ENCODE data around the gene ZXDA.

Gene ZXDA

DNA sequence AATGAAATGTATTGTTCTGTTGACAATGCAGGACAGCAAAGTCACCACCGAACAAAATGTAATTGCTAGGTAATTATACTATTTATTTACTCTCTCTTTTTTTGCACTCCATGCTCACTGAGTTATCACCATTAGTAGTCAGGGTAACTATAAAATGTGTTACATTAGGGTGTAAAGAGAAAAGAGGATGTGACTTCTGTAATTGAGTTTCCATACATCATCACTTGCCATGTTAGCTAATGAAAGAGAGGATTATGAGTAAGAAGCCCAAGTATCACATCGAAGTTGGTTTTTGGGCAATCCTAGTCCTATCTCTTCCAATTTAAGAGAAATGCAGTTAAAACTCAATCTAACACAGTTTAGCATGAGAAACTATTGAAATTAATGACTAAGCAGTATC lies 7.6 kb downstream of the ZXDA start:
- CTCF ChIA-PET = interaction anchor here (0.5 kb wide), 1 partner anchor 534 kb away, joined by 3 read pairs; no protein-coding TSS in a partner anchor

DNA sequence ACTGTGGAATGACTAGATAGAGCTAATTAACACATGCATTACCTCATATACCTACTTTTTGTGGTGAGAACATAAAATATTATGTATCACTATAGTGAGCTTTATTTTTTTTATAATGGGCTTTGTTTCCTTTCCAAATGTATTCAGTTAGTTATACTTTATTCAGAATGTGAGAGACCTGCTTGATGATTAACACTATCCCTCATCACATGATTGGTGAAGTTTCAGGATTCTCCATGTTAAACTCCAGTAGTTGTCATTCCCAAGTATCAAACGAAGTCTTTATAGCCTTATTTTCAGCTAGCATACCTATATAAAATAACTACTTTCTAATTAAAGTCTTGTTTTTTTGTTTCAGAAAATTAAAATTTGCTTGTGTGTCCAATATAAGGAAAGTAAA lies 8.8 kb downstream of the ZXDA start:
- TF ChIP-seq ZBTB21 (tag by site-specific recombination; IDR thresholded peaks at IDR 0.05) (no peak), ZNF114 (tag by site-specific recombination; IDR thresholded peaks at IDR 0.05) (no peak), OSR2 (tag by site-specific recombination; IDR thresholded peaks at IDR 0.05) (no peak), ZNF423 (tag by site-specific recombination; IDR thresholded peaks at IDR 0.05) (no peak), ZNF677 (tag by site-specific recombination; IDR thresholded peaks at IDR 0.05) (no peak), ZNF514 (tag by site-specific recombination; IDR thresholded peaks at IDR 0.05) (no peak), EGR2 (tag by site-specific recombination; IDR thresholded peaks at IDR 0.05; ENCODE audit: low read depth) (no peak), ZNF350 (tag by site-specific recombination; IDR thresholded peaks at IDR 0.05) (no peak)
- ChIA-PET CTCF (interaction anchor here (1.7 kb wide), 1 partner anchor 17 kb away, joined by 3 read pairs; no protein-coding TSS in a partner anchor), POLR2A (no interaction called here)
- H3K27ac ChIP-seq (ENCODE audit: extremely low read depth, low read depth, low read length) = no peak overlapping the region
- no peaks in the 10 kb centered on the region for H3K4me1 ChIP-seq (ENCODE audit: control insufficient read depth, insufficient read depth, low read length)
- H3K9me3 ChIP-seq (ENCODE audit: control insufficient read depth, insufficient read depth, low read depth, low read length) = no peaks in the 10 kb centered on the region; the same call in 1 of the 2 replicates
- no peak overlapping the region for H3K4me3 ChIP-seq (ENCODE audit: low read depth, low read length)
- no peaks in the 10 kb centered on the region for H3K36me3 ChIP-seq (ENCODE audit: control insufficient read depth in 2 of 2, insufficient read depth in 1 of 2, low read length in 2 of 2)

More for the DNA sequence above, 7.6 kb downstream of the ZXDA start:
- Histone ChIP-seq H3K9me3 (ENCODE audit: control insufficient read depth, insufficient read depth, low read depth, low read length) (no peaks in the 10 kb centered on the region; the same call in 1 of the 2 replicates), H3K27ac (ENCODE audit: extremely low read depth, low read depth, low read length) (no peak overlapping the region), H3K36me3 (ENCODE audit: control insufficient read depth in 2 of 2, insufficient read depth in 1 of 2, low read length in 2 of 2) (no peaks in the 10 kb centered on the region), H3K4me3 (ENCODE audit: low read depth, low read length) (no peak overlapping the region), H3K4me1 (ENCODE audit: control insufficient read depth, insufficient read depth, low read length) (no peaks in the 10 kb centered on the region)
- no peak for TF ChIP-seq ZBTB26 (tag by site-specific recombination; optimal IDR thresholded peaks at IDR 0.05)
- TF ChIP-seq ZNF274 (IDR thresholded peaks at IDR 0.05; ENCODE audit: low read length) = no peak
- TF ChIP-seq ZNF274 (tag by site-specific recombination; IDR thresholded peaks at IDR 0.05; ENCODE audit: borderline replicate concordance) = no peak
- TF ChIP-seq KLF8 (tag by site-specific recombination; IDR thresholded peaks at IDR 0.05) = no peak
- no peak for TF ChIP-seq ZXDB (tag by site-specific recombination; IDR thresholded peaks at IDR 0.05)
- TF ChIP-seq REPIN1 (tag by site-specific recombination; IDR thresholded peaks at IDR 0.05; ENCODE audit: low read depth) = no peak
- no peak for TF ChIP-seq ZNF521 (tag by site-specific recombination; IDR thresholded peaks at IDR 0.05)
- no peak for TF ChIP-seq ZSCAN5A (tag by site-specific recombination; IDR thresholded peaks at IDR 0.05)
- TF ChIP-seq ZNF302 (tag by site-specific recombination; IDR thresholded peaks at IDR 0.05; ENCODE audit: low read depth) = no peak
- TF ChIP-seq ZBTB7A (tag by site-specific recombination; IDR thresholded peaks at IDR 0.05; ENCODE audit: low read depth) = no peak
- no peak for TF ChIP-seq ZNF211 (tag by site-specific recombination; IDR thresholded peaks at IDR 0.05; ENCODE audit: low read depth)
- no peak for TF ChIP-seq ZNF704 (tag by site-specific recombination; IDR thresholded peaks at IDR 0.05)
- TF ChIP-seq, protein P1, sequence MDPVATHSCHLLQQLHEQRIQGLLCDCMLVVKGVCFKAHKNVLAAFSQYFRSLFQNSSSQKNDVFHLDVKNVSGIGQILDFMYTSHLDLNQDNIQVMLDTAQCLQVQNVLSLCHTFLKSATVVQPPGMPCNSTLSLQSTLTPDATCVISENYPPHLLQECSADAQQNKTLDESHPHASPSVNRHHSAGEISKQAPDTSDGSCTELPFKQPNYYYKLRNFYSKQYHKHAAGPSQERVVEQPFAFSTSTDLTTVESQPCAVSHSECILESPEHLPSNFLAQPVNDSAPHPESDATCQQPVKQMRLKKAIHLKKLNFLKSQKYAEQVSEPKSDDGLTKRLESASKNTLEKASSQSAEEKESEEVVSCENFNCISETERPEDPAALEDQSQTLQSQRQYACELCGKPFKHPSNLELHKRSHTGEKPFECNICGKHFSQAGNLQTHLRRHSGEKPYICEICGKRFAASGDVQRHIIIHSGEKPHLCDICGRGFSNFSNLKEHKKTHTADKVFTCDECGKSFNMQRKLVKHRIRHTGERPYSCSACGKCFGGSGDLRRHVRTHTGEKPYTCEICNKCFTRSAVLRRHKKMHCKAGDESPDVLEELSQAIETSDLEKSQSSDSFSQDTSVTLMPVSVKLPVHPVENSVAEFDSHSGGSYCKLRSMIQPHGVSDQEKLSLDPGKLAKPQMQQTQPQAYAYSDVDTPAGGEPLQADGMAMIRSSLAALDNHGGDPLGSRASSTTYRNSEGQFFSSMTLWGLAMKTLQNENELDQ (tag by site-specific recombination; IDR thresholded peaks at IDR 0.05; ENCODE audit: low read depth) = no peak
- POLR2A ChIA-PET = no interaction called here

Measured in HEK293 (cell line).